ENCODE measurements around the gene HNF1B.
"Not testable (repeated sequence)": the region's sequence is repeated elsewhere in the genome, so short reads cannot be mapped to it uniquely, and the experiment has no call there.

Gene HNF1B

GRCh38 chr17:37697381-37697780 is 47.5 kb downstream of the HNF1B start:
- Histone ChIP-seq H3K4me2 (no peak overlapping the region), H3K9ac (no peak overlapping the region), H3K27me3 (no peaks in the 10 kb centered on the region), H3K9me3 (peaks cover 8% of the 10 kb centered on the region; the same call in 1 of the 2 replicates), H4K20me1 (no peaks in the 10 kb centered on the region), H3K4me1 (peaks cover 30% of the 10 kb centered on the region), H3K27ac (no peak overlapping the region), H3K36me3 (no peaks in the 10 kb centered on the region), H3K4me3 (no peak overlapping the region)
- TF ChIP-seq Cebpa-rat (IDR thresholded peaks at IDR 0.05): no peak

DNA sequence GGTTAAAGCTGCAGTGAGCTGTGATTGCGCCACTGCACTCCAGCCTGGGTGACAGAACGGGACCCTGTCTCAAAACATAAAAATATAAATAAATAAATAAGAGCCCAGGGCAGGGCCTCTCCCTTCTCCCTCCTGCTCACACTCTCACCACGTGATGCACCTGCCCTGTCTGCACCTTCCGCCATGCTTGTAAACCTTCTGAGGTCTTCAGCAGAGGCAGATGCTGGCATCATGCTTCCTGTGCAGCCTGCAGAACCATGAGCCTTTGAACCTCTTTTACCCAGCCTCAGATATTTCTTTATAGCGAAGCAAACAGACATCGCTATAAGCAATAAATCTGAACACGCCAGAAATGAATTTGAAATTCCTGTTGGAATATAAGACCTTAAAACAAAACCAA is 48.5 kb downstream of the HNF1B start:
- TF ChIP-seq Cebpa-rat (IDR thresholded peaks at IDR 0.05): no peak

GRCh38 chr17:37695726-37696125 is 49.1 kb downstream of the HNF1B start:
- TF ChIP-seq Cebpa-rat (IDR thresholded peaks at IDR 0.05): no peak
- no peaks in the 10 kb centered on the region for H4K20me1 ChIP-seq

More for the DNA sequence above, 48.5 kb downstream of the HNF1B start:
- no peak overlapping the region for H3K4me2 ChIP-seq
- no peak overlapping the region for H3K27ac ChIP-seq
- peaks cover 8% of the 10 kb centered on the region; the same call in 1 of the 2 replicates for H3K9me3 ChIP-seq
- no peaks in the 10 kb centered on the region for H3K27me3 ChIP-seq
- H4K20me1 ChIP-seq: no peaks in the 10 kb centered on the region
- H3K36me3 ChIP-seq: no peaks in the 10 kb centered on the region
- H3K4me3 ChIP-seq: no peak overlapping the region
- peaks cover 40% of the 10 kb centered on the region for H3K4me1 ChIP-seq
- H3K9ac ChIP-seq: no peak overlapping the region

DNA sequence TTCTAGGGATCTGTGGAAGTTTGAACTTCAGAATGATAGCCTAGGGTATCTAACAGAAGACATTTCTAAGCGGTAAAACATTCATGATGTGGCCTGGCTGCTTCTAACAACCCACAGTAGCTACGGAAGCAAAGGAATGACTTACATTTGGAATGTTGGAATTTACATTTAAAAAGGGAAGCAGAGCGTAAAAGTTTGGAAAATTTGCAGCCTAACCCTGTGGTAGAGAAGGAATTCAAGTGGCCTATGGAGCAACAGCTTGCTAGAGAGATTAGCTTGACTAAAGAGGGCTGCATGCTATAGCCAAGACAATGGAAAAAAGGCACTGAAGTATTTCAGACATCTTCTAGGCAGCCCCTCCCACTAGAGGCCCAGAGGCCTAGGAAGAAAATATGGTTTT is 50.1 kb downstream of the HNF1B start:
- H3K36me3 ChIP-seq: no peaks in the 10 kb centered on the region
- H3K4me2 ChIP-seq: no peak overlapping the region
- no peak overlapping the region for H3K9ac ChIP-seq
- peaks cover 42% of the 10 kb centered on the region for H3K4me1 ChIP-seq
- peaks cover 8% of the 10 kb centered on the region; the same call in 1 of the 2 replicates for H3K9me3 ChIP-seq
- H4K20me1 ChIP-seq: no peaks in the 10 kb centered on the region
- no peak for TF ChIP-seq Cebpa-rat (IDR thresholded peaks at IDR 0.05)
- H3K4me3 ChIP-seq: no peak overlapping the region
- no peaks in the 10 kb centered on the region for H3K27me3 ChIP-seq
- no peak overlapping the region for H3K27ac ChIP-seq

More at GRCh38 chr17:37695726-37696125, 49.1 kb downstream of the HNF1B start:
- Histone ChIP-seq H3K9ac (no peak overlapping the region), H3K4me1 (peaks cover 42% of the 10 kb centered on the region), H3K4me2 (no peak overlapping the region), H3K27me3 (no peaks in the 10 kb centered on the region), H3K36me3 (no peaks in the 10 kb centered on the region), H3K4me3 (no peak overlapping the region), H3K27ac (no peak overlapping the region), H3K9me3 (peaks cover 8% of the 10 kb centered on the region; the same call in 1 of the 2 replicates)

- no peak overlapping the region for H3K4me3 ChIP-seq
- no peak for TF ChIP-seq Cebpa-rat (IDR thresholded peaks at IDR 0.05)
- no peaks in the 10 kb centered on the region for H4K20me1 ChIP-seq
- H3K9me3 ChIP-seq: peaks cover 8% of the 10 kb centered on the region; the same call in 1 of the 2 replicates
- H3K36me3 ChIP-seq: no peaks in the 10 kb centered on the region
- no peaks in the 10 kb centered on the region for H3K27me3 ChIP-seq
- peaks cover 42% of the 10 kb centered on the region for H3K4me1 ChIP-seq
- H3K27ac ChIP-seq: no peak overlapping the region
- H3K9ac ChIP-seq: no peak overlapping the region
- peak overlapping the region; percentile 74 for H3K4me2 ChIP-seq
Measured at GRCh38 chr17:37693328-37693727, 51.5 kb downstream of the HNF1B start.

DNA sequence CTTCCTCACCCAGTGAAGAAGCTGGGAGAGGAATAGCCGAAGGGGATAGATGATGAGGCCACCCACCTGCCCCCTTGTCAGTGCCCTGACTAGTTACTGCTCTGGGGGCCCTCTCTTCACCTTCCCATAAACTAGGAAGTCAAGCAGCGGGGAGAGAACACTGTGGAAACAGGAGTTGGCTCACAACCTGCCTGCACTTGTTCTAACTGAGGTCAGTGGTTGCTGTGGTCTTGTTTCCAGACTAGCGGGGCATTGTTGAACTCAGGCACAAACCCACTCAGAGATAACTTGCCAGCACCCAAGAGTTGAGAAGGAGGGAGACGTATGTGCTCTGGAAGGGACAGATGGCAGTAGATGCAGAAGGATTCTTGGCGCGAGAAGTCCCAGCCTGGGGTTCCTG is 53.1 kb downstream of the HNF1B start:
- Histone ChIP-seq H3K27me3 (no peaks in the 10 kb centered on the region), H3K9ac (no peak overlapping the region), H3K27ac (no peak overlapping the region), H3K4me3 (no peak overlapping the region), H3K4me1 (peaks cover 40% of the 10 kb centered on the region), H3K4me2 (peak overlapping the region; percentile 74), H3K36me3 (no peaks in the 10 kb centered on the region), H3K9me3 (peaks cover 8% of the 10 kb centered on the region; the same call in 1 of the 2 replicates), H4K20me1 (no peaks in the 10 kb centered on the region)
- TF ChIP-seq Cebpa-rat (IDR thresholded peaks at IDR 0.05): no peak

GRCh38 chr17:37689317-37689716 is 55.5 kb downstream of the HNF1B start:
- Histone ChIP-seq H3K36me3 (no peaks in the 10 kb centered on the region), H3K4me3 (no peak overlapping the region), H3K27ac (no peak overlapping the region), H3K4me2 (no peak overlapping the region), H3K9ac (no peak overlapping the region), H3K9me3 (no peaks in the 10 kb centered on the region), H3K27me3 (no peaks in the 10 kb centered on the region), H4K20me1 (no peaks in the 10 kb centered on the region), H3K4me1 (peaks cover 34% of the 10 kb centered on the region)
- no peak for TF ChIP-seq Cebpa-rat (IDR thresholded peaks at IDR 0.05)

GRCh38 chr17:37683454-37683984 is 61.3 kb downstream of the HNF1B start:
- Histone ChIP-seq H3K4me3 (no peak overlapping the region), H3K9ac (no peak overlapping the region), H3K9me3 (no peaks in the 10 kb centered on the region), H3K27ac (no peak overlapping the region), H3K4me1 (0 out of 2 replicates have a peak, but pooled peaks cover 5% of the 10 kb centered on the region), H3K36me3 (no peaks in the 10 kb centered on the region), H3K4me2 (no peak overlapping the region), H4K20me1 (no peaks in the 10 kb centered on the region), H3K27me3 (no peaks in the 10 kb centered on the region)
- TF ChIP-seq Cebpa-rat (IDR thresholded peaks at IDR 0.05): no peak

- H3K4me2 ChIP-seq: no peak overlapping the region
- no peak for TF ChIP-seq Cebpa-rat (IDR thresholded peaks at IDR 0.05)
- H3K9ac ChIP-seq: no peak overlapping the region
- H3K36me3 ChIP-seq: no peaks in the 10 kb centered on the region
- no peaks in the 10 kb centered on the region for H3K27me3 ChIP-seq
- no peak overlapping the region for H3K27ac ChIP-seq
- no peaks in the 10 kb centered on the region for H4K20me1 ChIP-seq
- peaks cover under 1% of the 10 kb centered on the region; the same call in 1 of the 2 replicates for H3K4me1 ChIP-seq
- no peaks in the 10 kb centered on the region for H3K9me3 ChIP-seq
- no peak overlapping the region for H3K4me3 ChIP-seq
Measured at GRCh38 chr17:37682007-37682406, 62.9 kb downstream of the HNF1B start.

GRCh38 chr17:37679995-37680394 is 64.9 kb downstream of the HNF1B start:
- not testable (repeated sequence) for H3K4me2 ChIP-seq, H3K36me3 ChIP-seq, H3K9me3 ChIP-seq, H4K20me1 ChIP-seq, H3K27ac ChIP-seq, H3K27me3 ChIP-seq, H3K4me3 ChIP-seq, H3K9ac ChIP-seq
- peaks cover 13% of the 10 kb centered on the region for H3K4me1 ChIP-seq

DNA sequence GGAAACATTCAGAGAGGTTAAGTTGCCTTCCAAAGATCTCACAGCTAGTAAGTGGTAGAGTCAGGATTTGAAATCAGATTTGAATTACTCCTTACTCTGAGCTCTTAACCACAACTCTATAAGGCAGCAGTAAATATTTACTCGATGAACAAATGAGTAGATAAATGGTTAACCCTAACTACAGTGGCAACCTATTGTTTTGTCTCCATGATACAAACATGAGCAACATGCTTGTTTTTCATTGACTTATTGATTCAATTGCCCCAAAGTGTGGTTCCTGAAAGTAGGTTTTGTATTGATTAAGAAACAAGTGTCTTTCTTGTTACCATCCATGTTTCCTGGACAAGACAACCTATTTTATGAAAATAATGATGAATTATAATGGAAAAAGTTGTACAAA is 66.8 kb downstream of the HNF1B start:
- Histone ChIP-seq H3K4me2 (no peak overlapping the region), H3K9me3 (no peaks in the 10 kb centered on the region), H3K27me3 (no peaks in the 10 kb centered on the region), H3K4me3 (no peak overlapping the region), H3K4me1 (peaks cover 13% of the 10 kb centered on the region), H3K9ac (no peak overlapping the region), H3K27ac (no peak overlapping the region), H4K20me1 (no peaks in the 10 kb centered on the region), H3K36me3 (no peaks in the 10 kb centered on the region)
- TF ChIP-seq Cebpa-rat (IDR thresholded peaks at IDR 0.05): no peak

Data from BLaER1 (cell line).